LoVo (cell line): Measurements from ENCODE around the gene RNLS.
"Not testable (repeated sequence)": the region's sequence is repeated elsewhere in the genome, so short reads cannot be mapped to it uniquely, and the experiment has no call there.

ENCODE experiments used
- DNase-seq: peaks from one replicate; pipeline ENCODE4 v3.0.0-alpha.2; 2016; ENCODE audit warnings: low spot score

Gene RNLS

DNA sequence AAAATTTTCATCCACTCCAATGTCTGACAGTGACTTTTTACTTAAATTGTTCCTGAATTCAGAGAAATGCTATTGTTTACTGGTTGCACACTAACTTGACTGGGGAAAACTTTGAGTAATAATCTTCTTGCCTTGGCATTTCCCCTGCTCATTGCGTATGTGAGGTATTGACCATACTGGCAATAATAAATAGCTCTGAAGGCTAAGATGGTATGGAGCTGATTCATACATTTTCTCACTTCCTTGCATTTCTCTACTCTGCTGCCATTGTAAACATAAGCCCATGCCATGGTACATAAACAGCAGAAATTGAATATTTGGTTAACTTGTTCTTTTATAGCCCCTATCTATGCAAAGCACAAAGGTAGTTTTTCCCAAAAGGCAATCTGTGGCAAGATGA lies 290.0 kb downstream of the RNLS start:
- DNase-seq, result no peak

DNA sequence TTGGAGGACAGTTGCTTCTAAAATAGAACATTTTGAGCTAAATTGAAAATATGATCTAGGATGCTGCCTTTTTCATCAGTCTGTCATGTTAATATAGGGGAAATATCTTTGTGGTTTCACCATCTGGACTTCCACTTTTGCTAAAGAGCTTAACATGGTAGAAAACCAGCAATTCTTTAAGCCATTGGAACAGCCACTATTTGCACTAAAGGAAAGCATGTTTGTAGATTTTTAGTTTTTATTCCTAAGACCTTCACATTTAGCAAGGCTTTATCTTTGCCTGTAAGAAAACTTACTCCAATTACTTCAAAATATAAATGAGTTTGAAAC lies 291.0 kb downstream of the RNLS start:
- DNase-seq, result no peak

DNA sequence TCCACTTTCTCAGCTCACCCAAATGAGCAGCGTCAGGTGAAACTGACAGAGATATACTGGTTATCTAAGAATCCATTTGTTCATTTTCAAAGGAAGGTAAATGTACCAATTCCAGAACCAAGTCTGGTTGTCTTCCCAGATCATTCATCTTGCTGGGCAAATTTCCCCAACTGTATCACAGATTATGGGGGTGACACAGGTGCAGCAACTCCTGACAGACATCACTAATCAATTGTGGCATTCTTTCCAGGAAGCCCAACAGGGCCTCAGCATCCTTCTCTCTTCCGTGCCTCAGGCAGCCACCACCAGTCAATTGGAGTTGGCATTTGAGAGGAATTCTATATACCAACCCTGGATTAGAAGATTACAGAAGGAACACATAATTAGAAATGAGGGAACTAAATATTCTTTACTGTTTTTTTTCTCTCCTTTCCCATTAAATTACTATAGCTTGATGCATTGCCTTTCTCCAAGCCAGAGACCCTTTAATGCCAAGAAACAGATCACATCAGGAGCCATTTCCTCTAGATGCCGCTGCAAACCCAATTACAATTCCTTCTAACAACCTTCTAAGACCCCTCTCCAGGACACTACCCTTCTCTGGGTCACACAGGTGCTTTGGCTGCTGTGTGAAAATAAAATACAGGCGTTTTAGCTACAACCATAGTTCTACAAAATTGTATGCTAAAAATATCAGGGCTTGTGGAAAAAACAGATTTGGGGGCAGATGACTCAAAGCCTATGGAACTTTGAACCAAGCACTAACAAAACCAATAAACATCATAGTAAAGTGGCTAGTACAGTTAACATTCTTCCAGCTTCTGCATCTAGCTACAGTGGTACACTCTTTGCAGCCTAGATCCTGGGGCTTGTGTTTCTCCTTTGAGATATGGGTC lies 291.6 kb downstream of the RNLS start:
- DNase-seq, result no peak

DNA sequence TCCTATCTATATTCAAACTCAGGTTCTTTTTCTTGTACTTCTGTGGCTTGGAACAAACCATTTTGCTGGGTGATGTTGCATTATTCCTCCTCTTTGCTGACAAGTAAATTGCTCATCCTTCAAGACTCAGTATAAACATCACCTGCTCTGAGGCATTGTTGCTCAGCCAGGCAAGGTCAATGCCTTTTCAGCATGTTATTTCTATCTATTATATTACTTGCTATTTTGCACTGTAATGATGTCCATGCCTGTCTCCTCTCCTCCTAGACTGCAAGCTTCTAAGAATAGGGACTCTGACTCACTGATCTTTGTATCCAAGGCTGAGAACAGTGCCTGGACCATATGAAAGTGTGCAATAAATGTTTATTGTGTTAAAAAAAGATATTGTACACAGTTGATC lies 293.8 kb downstream of the RNLS start:
- no peak for DNase-seq

DNA sequence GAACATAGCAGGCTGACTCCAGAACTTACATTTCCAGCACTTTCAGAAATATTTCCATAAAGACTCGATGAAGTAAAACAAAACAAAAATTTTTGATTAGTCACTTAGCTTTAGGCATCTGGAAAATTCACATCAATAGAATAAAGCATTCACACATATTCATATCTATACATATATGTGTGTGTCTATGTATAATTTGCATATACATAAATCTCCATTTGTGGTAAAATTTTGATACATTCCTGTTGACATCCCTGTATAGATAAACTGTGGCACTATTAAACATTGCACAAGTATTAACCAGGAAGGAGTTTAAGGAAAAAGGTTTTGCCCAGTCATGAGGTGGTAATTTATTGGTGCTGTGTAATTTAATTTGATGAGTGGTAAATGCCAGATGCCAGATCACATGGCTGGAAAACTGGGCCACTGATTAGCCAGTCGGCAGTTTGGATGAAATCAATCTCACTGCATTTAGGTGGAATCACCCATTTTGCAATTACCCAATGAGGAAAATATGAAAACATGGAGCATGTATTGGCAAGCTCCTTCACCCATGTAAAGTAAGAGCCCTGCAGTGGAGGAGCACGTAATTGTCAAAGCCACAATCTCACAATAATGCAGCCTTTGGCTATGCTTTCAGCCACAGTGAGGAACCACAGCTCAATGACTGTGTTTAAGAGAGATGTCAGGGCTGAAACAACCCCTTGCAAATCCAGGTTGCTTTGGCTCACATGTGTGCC lies 294.6 kb downstream of the RNLS start:
- no peak for DNase-seq

DNA sequence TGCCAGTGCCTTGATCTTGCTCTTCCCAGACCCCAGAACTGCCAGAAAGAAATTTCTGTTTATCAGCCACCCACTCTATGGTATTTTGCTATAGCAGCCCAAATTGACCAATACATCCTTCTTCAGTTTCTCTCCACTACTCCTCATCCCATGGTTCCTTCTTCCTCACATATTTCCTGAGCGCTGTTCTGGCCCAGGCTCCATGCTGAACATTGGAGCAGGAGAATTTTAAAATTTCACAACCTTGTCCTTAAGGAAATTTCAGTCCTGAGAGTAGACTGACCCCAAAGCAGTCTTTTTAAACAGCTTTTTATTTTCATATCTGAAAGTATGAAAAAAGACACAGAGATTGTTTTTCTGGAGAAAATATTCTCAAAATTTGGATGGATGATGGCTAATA lies 297.1 kb downstream of the RNLS start:
- DNase-seq, result no peak

DNA sequence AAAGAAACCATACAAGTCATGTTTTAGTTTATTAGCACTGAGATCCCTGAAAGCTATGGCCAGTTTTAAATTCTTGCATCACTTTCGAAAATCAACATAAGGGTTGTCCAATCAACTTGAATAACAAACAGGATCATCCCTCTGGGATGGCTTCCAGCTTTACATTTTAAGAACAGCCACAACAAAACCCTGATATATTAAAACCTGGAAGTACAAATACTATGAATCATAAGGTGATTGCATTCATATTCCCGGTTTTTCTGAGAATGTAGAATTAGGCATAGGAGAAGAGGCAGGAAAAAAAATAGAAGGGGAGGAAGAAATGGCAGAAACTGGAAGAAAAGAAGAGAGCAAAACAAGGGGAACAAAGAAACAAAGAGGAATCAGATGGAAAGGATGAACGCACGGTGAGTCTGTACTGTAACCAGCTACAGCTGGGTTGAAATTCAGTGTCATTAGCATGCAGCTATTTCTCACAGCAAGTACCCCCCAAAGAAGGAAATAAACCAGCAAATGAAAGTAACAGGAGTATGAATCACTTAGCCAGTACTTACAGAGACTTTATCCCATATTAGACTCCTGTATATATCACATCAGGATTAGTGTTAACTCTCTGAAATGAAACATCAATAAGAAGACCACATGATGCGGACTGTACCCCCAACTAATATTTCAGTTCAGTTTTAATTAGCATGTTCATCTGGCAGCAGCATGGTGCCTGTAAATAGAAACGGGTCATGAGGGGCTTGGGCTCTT lies 301.3 kb downstream of the RNLS start:
- DNase-seq, result no peak

DNA sequence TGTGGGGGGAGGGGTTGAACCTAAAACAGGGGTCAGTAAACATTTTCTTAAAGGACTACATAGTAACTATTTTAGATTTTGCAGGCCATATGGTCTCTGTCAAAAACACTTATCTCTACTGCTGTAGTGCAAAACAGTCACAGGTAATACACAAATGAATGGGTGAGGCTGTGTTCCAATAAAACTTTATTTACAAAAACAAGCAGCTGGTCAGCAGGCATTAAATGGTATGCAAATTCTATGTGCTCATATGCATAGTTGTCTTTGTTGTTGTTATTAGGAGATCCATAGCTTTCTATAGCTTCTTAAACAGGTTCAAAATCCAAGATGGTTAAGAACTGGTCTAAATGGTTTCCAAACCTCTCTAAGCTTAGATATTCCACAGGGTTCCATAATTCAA lies 302.6 kb downstream of the RNLS start:
- no peak for DNase-seq

DNA sequence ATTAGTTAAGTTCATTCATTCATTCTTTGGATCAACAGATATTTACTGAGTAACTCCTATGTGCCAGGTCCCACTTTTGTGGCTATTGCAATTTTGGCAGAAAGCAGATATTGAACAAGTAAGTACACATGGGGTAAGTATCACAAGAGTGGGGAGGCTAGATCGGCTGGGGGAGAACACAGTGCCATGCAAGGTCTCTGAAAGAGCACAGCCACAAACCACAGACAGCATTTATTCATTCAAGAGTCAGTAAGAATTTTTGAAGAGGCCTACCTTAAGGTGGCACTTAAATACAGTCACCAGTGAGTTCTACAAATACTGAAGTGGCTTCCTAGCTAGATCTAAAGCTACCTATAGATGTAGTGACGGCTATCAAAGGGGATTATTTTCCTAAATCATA lies 304.2 kb downstream of the RNLS start:
- DNase-seq, result no peak

DNA sequence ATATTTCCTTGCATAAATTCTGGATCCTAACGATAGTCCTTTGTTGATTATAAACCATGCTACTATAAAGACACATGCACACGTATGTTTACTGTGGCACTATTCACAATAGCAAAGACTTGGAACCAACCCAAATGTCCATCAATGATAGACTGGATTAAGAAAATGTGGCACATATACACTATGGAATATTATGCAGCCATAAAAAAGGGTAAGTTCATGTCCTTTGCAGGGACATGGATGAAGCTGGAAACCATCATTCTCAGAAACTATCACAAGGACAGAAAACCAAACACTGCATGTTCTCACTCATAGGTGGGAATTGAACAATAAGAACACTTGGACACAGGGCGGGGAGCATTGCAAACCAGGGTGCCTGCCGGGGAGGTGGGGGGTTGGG lies 306.2 kb downstream of the RNLS start:
- DNase-seq, result not testable (repeated sequence)

DNA sequence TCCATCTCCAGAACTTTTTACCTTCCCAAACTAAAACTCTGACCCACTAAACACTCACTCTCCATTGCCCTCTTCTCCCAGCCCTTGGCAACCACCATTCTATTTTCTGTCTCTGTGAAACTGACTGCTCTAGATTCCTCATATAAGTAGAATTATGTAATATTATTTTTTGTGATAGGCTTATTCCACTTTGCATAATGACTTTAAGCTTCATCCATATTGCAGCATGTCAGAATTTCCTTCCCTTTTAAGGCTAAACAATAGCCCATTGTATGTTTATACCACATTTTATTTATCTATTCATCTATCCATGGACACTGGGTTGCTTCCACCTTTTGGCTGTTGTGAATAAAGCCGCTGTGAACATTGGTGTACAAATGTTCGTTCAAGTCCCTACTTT lies 308.8 kb downstream of the RNLS start:
- no peak for DNase-seq

DNA sequence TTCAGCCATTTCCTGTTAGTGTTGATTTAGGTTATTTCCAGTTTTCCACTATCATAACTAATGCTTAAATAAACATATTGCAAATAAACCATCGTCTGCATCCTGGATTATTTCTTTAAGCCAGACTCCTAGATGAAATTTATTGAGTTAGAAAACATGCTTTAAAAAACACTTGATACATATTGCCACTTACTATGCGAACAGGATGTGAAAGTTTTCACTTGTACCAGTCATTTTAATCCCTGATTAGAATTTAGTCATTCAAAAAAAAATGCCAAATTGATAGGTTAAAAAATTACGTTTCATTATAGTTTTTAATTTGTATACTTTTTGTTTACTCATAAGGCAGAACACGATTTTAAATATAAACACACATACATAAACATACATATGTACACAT lies 309.6 kb downstream of the RNLS start:
- no peak for DNase-seq

DNA sequence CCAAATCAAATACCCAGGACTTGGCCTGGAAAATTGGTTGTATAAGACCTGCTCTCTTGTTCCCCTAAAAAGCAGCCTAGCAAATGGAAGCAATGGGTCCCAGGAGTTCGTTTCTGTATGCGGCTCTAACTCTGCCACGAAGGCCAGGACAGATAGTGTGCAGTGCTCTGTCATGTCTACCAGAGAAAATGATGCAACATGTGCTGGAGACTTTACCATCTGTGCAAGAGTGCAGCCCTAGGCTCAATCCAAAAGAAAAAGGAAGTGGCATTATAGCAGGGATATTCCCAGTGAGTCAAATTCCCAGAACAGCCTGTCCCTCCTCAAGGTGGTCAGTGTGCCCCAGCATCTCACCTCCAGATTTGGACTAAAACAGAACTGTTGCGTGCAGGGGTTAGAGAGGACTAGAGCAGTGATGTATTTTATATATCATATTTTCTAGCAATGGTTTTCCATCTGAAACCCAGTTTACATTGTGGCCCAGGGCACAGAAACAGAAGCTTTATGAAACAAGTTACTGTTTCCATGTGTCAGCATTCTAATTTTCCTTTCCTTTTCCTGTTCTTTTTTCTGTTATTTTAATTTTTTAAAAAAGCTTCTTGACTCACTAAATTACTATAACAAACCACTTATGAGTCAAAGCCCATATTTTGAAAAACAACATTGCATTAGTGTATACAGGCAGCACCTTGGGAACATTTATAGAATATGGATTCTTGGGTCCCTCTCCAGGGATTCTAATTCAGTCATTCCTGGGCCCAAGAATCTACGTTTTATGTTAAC lies 311.2 kb downstream of the RNLS start:
- no peak for DNase-seq

DNA sequence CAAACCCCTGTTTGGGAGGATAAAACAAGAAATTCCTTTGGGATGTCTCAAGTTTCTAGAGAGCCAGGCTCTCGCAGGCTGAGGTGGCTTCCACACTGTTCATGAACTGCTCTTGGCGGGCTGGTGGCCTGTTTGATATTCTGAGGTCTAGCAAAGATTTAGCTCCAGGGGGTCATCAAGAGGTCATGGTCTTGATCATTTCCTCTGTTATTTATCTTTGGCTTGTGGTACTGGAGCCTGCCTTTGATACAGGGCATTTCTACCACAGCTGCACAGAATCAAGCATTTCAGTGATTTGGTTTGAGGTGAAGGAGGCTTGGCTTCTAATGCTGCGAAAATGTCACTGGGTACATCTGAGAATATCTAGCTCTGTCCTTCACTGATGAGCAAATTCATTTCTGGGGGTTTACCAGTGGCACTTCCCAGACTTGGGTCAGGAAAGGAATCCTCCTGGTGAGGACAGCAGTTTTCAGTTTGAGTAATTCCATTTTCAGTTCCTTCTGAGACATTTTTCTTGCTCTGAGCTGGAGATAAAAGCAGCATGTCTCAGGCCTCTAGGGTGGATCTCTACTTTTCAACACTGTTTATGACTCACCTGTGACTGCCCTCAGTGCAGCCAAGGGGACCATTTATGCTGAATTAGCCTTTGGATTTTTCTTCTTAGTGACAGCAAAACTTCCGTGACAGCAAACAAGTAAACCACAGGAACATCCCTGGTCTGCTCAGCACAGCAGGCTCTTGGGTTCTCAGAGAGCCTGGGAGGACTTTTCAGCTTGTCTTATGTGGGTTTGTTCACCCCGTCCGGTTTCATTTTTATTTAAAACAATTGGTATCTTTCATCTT lies 312.0 kb downstream of the RNLS start:
- DNase-seq, result no peak

DNA sequence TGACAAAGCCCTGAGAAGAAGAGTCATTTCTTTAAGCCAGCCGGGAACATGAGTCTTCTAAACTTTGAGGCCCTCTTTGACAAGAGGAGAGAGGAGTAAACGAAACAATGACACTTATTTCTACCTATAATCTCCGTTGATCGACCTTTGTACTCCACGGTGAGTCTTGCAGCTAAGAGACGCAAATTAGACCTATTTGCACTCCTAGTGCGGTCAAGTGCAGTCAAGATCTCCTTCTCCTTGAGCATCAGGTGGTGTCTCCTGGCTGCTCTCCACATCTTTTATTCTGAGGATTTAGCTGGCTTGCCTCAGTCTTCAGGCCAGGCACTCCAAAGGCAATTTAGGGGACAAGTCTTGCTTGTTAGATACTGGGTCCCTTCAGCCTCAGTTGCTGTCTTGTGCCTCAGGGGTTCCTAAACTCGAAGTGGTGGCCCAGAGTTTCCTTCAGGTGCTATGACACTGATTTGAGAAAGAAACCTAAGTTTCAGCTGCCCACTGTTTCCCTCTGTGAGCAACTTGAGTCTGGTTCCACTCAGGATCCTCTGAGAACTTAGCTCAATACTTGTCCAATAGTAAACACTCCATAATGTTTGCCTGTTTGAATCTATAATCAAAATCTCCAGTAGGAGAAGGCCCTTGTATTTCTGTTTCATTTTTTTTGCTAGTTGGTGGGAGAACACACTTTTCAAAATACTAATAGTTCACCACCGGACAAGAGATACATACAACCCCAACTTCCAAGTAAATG lies 312.9 kb downstream of the RNLS start:
- no peak for DNase-seq

DNA sequence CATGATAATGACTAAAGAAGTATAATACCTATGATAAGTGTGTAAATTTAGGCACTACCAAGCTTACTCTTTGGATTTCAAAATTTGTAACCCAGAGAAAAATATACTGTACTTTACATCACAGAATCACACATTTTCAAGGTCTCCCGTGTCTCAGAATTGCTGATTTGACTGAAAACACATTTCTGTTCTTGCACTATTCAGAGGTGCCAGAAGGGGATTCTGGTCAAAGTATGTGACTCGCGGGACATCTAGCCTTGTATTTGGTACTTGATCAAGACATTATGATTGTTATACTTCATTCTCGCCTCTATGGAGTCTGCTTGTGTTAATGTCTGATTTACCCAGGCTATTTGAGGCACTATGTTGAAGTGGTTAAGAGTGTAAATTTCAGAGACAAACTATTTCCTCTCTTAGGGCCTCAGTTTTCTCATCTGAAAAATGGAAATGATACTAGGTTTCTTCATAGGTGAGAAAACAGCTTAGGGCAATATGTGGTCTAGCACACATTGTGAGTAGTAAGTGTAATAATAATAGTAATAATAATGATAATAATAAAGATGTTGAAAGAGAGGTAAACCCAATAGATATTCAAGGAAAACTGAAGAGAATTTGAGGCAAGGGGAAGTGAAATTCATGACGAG lies 320.4 kb downstream of the RNLS start:
- no peak for DNase-seq

DNA sequence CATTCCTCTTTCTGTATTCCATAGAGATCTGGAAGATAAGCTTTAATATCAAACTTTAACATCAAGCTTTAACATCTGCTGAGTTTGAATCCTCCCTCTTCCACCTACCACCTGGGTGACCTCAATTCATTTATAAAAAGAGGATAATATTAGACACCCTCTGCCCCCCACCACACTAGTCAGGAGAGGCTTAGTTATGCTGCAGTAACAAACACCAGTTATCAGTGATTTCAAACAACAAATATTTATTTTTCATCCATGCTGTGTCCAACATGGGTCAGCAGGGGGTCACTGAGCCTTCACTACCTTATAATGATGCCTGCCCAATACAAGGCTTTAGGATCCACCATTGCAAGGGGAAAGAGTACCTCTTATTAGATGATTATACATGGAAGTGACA lies 322.0 kb downstream of the RNLS start:
- no peak for DNase-seq

DNA sequence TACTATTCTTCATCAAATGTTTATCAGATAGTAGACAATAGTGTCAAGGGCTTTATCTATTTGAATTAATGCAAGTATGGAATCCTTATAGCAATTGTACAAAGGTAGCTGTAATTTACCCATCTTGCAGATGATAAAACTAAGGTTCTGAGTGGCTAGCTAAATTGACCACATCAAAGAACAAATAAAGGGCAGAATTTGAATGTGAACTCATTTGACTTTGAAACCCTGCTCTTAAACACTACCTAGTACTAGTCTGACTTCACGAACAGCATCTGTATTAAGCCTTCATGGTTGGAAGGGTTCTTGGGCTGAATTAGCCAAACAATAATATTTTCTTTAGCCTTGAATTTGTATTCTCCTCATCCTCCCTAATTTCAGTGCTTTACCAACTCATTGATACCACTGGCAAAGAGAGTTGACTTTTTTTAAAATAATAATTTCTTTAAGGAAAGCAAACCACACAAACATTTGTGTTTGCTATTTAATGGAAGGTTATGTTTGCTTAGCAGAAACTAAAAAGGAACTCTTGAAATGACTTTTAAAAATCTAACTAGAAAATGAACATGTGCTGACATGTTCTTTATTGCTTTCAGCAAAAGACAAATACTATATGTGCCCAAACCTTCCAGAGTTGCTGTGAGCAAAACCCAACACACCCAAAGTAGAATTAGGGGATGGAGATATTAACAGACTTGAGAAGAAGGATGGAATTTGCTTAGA lies 322.6 kb downstream of the RNLS start:
- no peak for DNase-seq

DNA sequence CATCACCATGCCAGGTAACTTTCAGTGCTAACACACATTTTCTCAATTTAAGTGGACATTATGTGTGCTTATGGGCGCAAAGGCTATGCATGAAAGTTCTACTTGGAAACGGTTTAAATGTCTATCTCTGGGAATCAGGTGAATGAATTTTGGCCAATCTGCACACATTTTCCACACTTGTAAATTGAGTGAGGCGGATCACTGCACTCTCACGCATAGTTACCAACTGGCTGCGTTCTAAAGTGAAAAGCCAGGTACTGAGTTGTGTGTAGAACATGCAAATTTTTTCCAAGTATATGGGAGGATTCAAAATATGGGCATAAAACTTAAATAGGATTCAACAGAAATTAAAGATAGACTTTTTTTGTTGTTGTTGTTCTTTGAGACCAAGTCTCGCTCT lies 323.7 kb downstream of the RNLS start:
- no peak for DNase-seq
